ENCODE data around the gene UNC119B. TPM values are rescaled to one million over a fixed set of nuclear protein-coding genes. Genes with fewer than 3 reads are reported as not detected.

Gene UNC119B
- total RNA-seq, 2 experiments from 2014 or later = 23.8 to 24.3 TPM

DNA sequence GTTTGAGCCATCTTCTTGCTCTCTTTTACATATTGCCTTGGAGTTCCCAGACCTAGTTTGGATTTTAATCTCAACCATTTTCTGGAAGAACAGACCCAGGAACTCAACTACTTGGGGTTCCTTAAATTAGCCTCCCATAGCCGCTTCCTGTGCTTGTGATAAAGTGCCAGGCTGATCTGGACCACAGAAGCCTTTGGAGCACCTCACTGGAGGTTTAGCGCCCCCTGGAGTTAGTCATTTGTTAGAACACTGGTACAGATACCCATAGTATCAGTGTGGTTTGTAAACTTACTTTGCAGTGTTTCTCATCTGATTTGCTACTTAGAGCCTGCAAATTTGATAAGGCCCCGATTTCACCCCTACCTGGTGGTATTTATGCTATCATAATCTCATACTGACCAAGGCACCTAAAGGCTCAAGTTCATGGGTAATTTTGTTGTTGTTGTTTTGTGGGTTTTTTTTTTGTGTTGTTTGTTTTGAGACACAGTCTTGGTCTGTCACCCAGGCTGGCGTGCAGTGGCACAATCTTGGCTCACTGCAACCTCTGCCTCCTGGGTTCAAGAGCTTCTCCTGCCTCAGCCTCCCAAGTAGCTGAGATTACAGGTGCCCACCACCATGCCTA, 3.7 kb downstream of the UNC119B start:
- peaks cover 34% of the 10 kb centered on the region for H3K4me1 Mint-ChIP-seq (ENCODE audit: low read depth)
- ATAC-seq (peak; percentile 74), DNase-seq (peak; percentile 85)
- POLR2A ChIA-PET = no interaction called here
- TF ChIP-seq, protein P1, sequence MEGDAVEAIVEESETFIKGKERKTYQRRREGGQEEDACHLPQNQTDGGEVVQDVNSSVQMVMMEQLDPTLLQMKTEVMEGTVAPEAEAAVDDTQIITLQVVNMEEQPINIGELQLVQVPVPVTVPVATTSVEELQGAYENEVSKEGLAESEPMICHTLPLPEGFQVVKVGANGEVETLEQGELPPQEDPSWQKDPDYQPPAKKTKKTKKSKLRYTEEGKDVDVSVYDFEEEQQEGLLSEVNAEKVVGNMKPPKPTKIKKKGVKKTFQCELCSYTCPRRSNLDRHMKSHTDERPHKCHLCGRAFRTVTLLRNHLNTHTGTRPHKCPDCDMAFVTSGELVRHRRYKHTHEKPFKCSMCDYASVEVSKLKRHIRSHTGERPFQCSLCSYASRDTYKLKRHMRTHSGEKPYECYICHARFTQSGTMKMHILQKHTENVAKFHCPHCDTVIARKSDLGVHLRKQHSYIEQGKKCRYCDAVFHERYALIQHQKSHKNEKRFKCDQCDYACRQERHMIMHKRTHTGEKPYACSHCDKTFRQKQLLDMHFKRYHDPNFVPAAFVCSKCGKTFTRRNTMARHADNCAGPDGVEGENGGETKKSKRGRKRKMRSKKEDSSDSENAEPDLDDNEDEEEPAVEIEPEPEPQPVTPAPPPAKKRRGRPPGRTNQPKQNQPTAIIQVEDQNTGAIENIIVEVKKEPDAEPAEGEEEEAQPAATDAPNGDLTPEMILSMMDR (IDR thresholded peaks at IDR 0.05) = peak; percentile 93
- H3K27me3 Mint-ChIP-seq = no peaks in the 10 kb centered on the region
- intact Hi-C loops (cut with micrococcal nuclease) = loop anchor here (5.0 kb wide), 2 partner anchors 67 to 132 kb away; partner anchors contain the start of gene POP5
- peaks cover 38% of the 10 kb centered on the region for H3K36me3 Mint-ChIP-seq (ENCODE audit: low read depth)
- CTCF ChIA-PET = interaction anchor here (1.0 to 5.4 kb wide), 4 partner anchors 11 to 132 kb away, joined by 3 to 40 read pairs (median 7); partner anchors contain the start of genes ACADS and POP5
- H3K27ac Mint-ChIP-seq = peak overlapping the region; percentile 35
- H3K9me3 Mint-ChIP-seq = no peaks in the 10 kb centered on the region
- H3K4me3 Mint-ChIP-seq = no peak overlapping the region

DNA sequence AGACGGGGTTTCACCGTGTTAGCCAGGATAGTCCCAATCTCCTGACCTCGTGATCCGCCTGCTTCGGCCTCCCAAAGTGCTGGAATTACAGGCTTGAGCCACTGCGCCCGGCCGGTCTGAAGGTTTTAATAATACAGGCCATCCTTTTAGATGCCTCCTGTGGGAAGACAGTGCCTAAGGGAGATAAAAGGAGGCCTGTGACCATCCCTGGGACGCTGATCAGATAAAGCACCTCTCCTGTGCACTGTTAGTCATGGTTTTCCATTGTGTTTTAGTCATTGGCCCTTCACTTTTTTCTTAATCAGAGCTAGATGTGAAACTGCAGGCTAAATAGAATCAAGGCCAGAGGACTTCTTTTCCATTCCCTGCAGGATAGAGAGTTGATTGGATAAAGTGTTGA, 7.8 kb downstream of the UNC119B start:
- DNase-seq (no peak), ATAC-seq (no peak)
- no peaks in the 10 kb centered on the region for H3K9me3 Mint-ChIP-seq
- H3K27me3 Mint-ChIP-seq = no peaks in the 10 kb centered on the region
- H3K27ac Mint-ChIP-seq = no peak overlapping the region
- peaks cover 16% of the 10 kb centered on the region for H3K4me1 Mint-ChIP-seq (ENCODE audit: low read depth)
- intact Hi-C loops (cut with micrococcal nuclease) = no loop called here
- no peak overlapping the region for H3K4me3 Mint-ChIP-seq
- TF ChIP-seq, protein P1 (IDR thresholded peaks at IDR 0.05) = no peak
- POLR2A ChIA-PET = no interaction called here
- peaks cover 56% of the 10 kb centered on the region for H3K36me3 Mint-ChIP-seq (ENCODE audit: low read depth)
- CTCF ChIA-PET = interaction anchor here (5.4 kb wide), 1 partner anchor 70 kb away, joined by 40 read pairs; no protein-coding TSS in a partner anchor

DNA sequence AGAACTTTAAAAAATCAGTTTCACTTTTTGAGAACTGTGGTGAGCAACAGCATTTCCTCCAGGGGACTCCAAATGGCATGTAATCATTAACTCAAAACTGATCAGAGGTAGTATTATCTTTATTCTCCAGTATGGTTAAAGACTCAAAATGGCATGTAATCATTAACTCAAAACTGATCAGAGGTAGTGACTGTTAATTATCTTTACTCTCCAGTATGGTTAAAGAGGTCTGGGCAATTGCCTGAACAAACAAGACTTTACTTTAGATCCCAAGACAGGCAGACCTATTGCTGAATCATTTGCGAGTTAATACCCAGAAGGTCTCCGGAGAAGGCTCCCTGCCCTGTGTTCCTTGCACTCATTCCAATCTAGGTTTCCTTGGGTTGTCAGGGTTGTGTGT, 8.8 kb downstream of the UNC119B start:
- Mint-ChIP-seq H3K36me3 (ENCODE audit: low read depth) (peaks cover 53% of the 10 kb centered on the region), H3K4me1 (ENCODE audit: low read depth) (peaks cover 9% of the 10 kb centered on the region), H3K27ac (no peak overlapping the region), H3K27me3 (no peaks in the 10 kb centered on the region), H3K4me3 (no peak overlapping the region), H3K9me3 (no peaks in the 10 kb centered on the region)
- DNase-seq = no peak
- ChIA-PET POLR2A (no interaction called here), CTCF (interaction anchor here (2.9 kb wide), 1 partner anchor 70 kb away, joined by 12 read pairs; no protein-coding TSS in a partner anchor)
- intact Hi-C loops (cut with micrococcal nuclease) = no loop called here
- TF ChIP-seq, protein P1 (IDR thresholded peaks at IDR 0.05) = no peak
- no peak for ATAC-seq

DNA sequence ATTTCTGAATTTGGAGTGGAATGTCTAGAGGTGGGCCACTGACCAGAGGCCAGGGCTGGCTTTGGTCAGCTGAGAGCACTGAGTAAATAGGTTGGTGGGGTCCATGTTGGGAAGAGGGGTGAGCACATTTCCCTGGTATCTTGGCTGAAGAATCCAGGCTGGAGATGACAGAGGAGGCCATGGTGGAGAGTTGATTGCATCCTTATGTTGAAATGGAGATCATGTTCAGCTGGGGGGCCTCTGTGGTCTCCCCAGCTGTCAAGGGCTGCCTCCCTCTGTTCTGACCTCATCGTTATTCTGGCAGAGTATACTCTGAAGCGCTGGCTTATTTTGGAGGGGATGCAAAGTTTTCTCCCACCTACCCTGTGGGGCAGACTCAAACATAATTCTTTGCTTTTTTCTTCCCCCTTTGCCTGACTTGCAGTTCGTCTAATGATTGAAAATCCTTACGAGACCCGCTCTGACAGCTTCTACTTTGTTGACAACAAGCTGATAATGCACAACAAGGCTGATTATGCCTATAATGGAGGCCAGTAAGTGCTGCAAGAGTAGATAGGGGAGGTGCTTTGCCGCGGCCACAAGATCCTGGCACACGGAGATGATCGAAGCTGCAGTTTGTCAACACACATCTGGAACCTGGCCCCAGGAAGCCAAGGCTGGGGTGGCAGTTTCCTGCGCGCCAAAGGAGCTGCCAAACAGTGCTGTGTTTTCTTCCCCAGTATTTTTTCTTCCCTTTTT, 9.4 kb downstream of the UNC119B start:
- Mint-ChIP-seq H3K27ac (no peak overlapping the region), H3K4me3 (no peak overlapping the region), H3K27me3 (no peaks in the 10 kb centered on the region), H3K9me3 (no peaks in the 10 kb centered on the region), H3K4me1 (ENCODE audit: low read depth) (peaks cover 8% of the 10 kb centered on the region), H3K36me3 (ENCODE audit: low read depth) (peaks cover 50% of the 10 kb centered on the region)
- ChIA-PET CTCF (interaction anchor here (0.6 to 2.9 kb wide), 5 partner anchors 9 to 73 kb away, joined by 4 to 12 read pairs (median 5); partner anchors contain the start of gene UNC119B), POLR2A (interaction anchor here (1.3 kb wide), 1 partner anchor 8 kb away, joined by 3 read pairs; no protein-coding TSS in a partner anchor)
- no peak for DNase-seq
- ATAC-seq = no peak
- TF ChIP-seq, protein P1 (IDR thresholded peaks at IDR 0.05) = no peak
- intact Hi-C loops (cut with micrococcal nuclease) = no loop called here
